A549 (cell line): ENCODE data around the gene STARD3NL. TPM values are rescaled to one million over a fixed set of nuclear protein-coding genes. Genes with fewer than 3 reads are reported as not detected.

Experiments used
- ATAC-seq, 2 experiments: fragments of 200-7000 bp in 1 of 2; fragments of >200 bp in 1 of 2; cut with Nextera tagmentation in 1 of 2; cut with Tn5 transposase in 1 of 2; 3 replicates each; pipeline versions ENCODE4 v1.8.0 to v1.9.1; 2018 to 2020; ENCODE audit warnings: mild to moderate bottlenecking in 1 of 2, moderate library complexity in 1 of 2
- CTCF ChIA-PET: fragments of 300-600 bp; sonication (Branson Sonifier 250); formaldehyde crosslinking; extraction: SDS; loops from one replicate; lab custom pipeline; 2021; ENCODE audit warnings: antibody characterized with exemption, inconsistent platforms; lab: Yijun Ruan, JAX
- POLR2A ChIA-PET: fragments of 350-600 bp; formaldehyde crosslinking; extraction: SDS; loops from one replicate; lab custom pipeline; 2021; ENCODE audit warnings: antibody characterized with exemption, inconsistent platforms; lab: Yijun Ruan, JAX
- DNase-seq, 2 experiments: peaks; one replicate each; pipeline versions ENCODE4 v3.0.0 to v3.0.0-alpha.2; 2011 to 2016; ENCODE audit warnings: low read depth in 1 of 2, low spot score in 1 of 2
- FAIRE-seq: peaks from 2 replicates; lab custom pipeline; 2011; peaks lifted over from hg19 to GRCh38; lab: Jason Lieb, UNC
- H3K27ac ChIP-seq, 2 experiments: fragments of >200 bp; sonication (Bioruptor Twin); formaldehyde crosslinking; 3 replicates each; pipeline ENCODE4 v1.5.1; 2016 to 2017
- H3K4me1 ChIP-seq: fragments of >200 bp; sonication (Bioruptor Twin); formaldehyde crosslinking; 3 replicates; pipeline ENCODE4 v1.6.1; 2016
- H3K4me2 ChIP-seq: fragments of >200 bp; sonication (Bioruptor Twin); formaldehyde crosslinking; 3 replicates; pipeline ENCODE4 v1.6.1; 2016
- H3K4me3 ChIP-seq: fragments of >200 bp; sonication (Bioruptor Twin); formaldehyde crosslinking; 3 replicates; pipeline ENCODE4 v1.5.1; 2016
- H3K9me3 ChIP-seq: fragments of >200 bp; sonication (Bioruptor Twin); formaldehyde crosslinking; 3 replicates; pipeline ENCODE4 v1.6.1; 2016
- BCL3 ChIP-seq: fragments of >200 bp; sonication (Bioruptor Twin); formaldehyde crosslinking; IDR thresholded peaks from 3 replicates; pipeline ENCODE4 v1.6.1; 2016
- CHD2 ChIP-seq: fragments of 150-350 bp; IDR thresholded peaks from 2 replicates; pipeline ENCODE4 v1.6.1; 2014; ENCODE audit warnings: low read length; ENCODE audit not compliant: partially characterized antibody
- CTCF ChIP-seq: fragments of >200 bp; sonication (Bioruptor Twin); formaldehyde crosslinking; IDR thresholded peaks from 3 replicates; pipeline ENCODE4 v1.5.1; 2016
- E2F6 ChIP-seq: IDR thresholded peaks from 2 replicates; pipeline ENCODE4 v1.6.1; 2012; ENCODE audit warnings: low read depth, borderline replicate concordance
- EHF ChIP-seq: fragments of 250-450 bp; sonication (Bioruptor Pico); IDR thresholded peaks from 2 replicates; pipeline ENCODE4 v1.5.0; 2020; ENCODE audit warnings: mild to moderate bottlenecking
- EP300 ChIP-seq, 2 experiments: fragments of >200 bp; sonication (Bioruptor Twin); formaldehyde crosslinking; IDR thresholded peaks; 2 replicates in 1 of 2; 3 replicates in 1 of 2; pipeline ENCODE4 v1.6.1; 2016 to 2017
- ESRRA ChIP-seq: fragments of 150-350 bp; IDR thresholded peaks from 2 replicates; pipeline ENCODE4 v1.6.1; 2014; ENCODE audit warnings: mild to moderate bottlenecking, low read length, borderline replicate concordance
- HEYL ChIP-seq: fragments of 250-450 bp; sonication (Bioruptor Pico); IDR thresholded peaks from 2 replicates; pipeline ENCODE4 v1.8.0; 2021; ENCODE audit warnings: mild to moderate bottlenecking, moderate library complexity
- HOXB13 ChIP-seq: fragments of 250-450 bp; sonication (Bioruptor Pico); IDR thresholded peaks from 2 replicates; pipeline ENCODE4 v1.5.0; 2020; ENCODE audit warnings: low read depth, mild to moderate bottlenecking, moderate library complexity
- HOXB5 ChIP-seq: fragments of 250-450 bp; sonication (Bioruptor Pico); IDR thresholded peaks from 2 replicates; pipeline ENCODE4 v1.5.0; 2020; ENCODE audit warnings: mild to moderate bottlenecking, moderate library complexity
- JUN ChIP-seq, 2 experiments: fragments of >200 bp; sonication (Bioruptor Twin); formaldehyde crosslinking; IDR thresholded peaks; 2 replicates in 1 of 2; 3 replicates in 1 of 2; pipeline ENCODE4 v1.6.1; 2016 to 2017
- KDM1A ChIP-seq: fragments of 200-600 bp; sonication (generic); IDR thresholded peaks from 2 replicates; pipeline ENCODE4 v1.6.1; 2016; ENCODE audit warnings: low read depth, mild to moderate bottlenecking
- KDM5A ChIP-seq: fragments of 200-600 bp; sonication (generic); IDR thresholded peaks from 2 replicates; pipeline ENCODE4 v1.6.1; 2016; ENCODE audit warnings: antibody characterized with exemption, mild to moderate bottlenecking
- NR3C1 ChIP-seq: fragments of >200 bp; sonication (Bioruptor Twin); formaldehyde crosslinking; IDR thresholded peaks from 3 replicates; pipeline ENCODE4 v1.6.1; 2017
- PHF8 ChIP-seq: fragments of 200-600 bp; sonication (generic); IDR thresholded peaks from 2 replicates; pipeline ENCODE4 v1.6.1; 2016; ENCODE audit warnings: low read depth, mild to moderate bottlenecking, antibody characterized with exemption, moderate library complexity, borderline replicate concordance
- RAD21 ChIP-seq, 2 experiments: fragments of >200 bp in 1 of 2; sonication (Bioruptor Twin) in 1 of 2; formaldehyde crosslinking in 1 of 2; IDR thresholded peaks in 1 of 2; conservative IDR thresholded peaks in 1 of 2; 2 replicates in 1 of 2; 3 replicates in 1 of 2; pipeline ENCODE4 v1.6.1; 2012 to 2018; ENCODE audit warnings: inconsistent platforms in 1 of 2
- RARB ChIP-seq: fragments of 250-450 bp; sonication (Bioruptor Pico); IDR thresholded peaks from 2 replicates; pipeline ENCODE4 v1.8.0; 2021; ENCODE audit warnings: mild to moderate bottlenecking, moderate library complexity
- REST ChIP-seq: fragments of 200-600 bp; sonication (generic); IDR thresholded peaks from 2 replicates; pipeline ENCODE4 v1.6.1; 2016; ENCODE audit warnings: antibody characterized with exemption, mild to moderate bottlenecking, moderate library complexity
- SMC3 ChIP-seq: fragments of >200 bp; sonication (Bioruptor Twin); formaldehyde crosslinking; IDR thresholded peaks from 3 replicates; pipeline ENCODE4 v1.6.1; 2018; ENCODE audit warnings: inconsistent platforms
- SREBF2 ChIP-seq: fragments of 450-650 bp; IDR thresholded peaks from 2 replicates; pipeline ENCODE4 v1.6.1; 2014; ENCODE audit warnings: mild to moderate bottlenecking, moderate library complexity
- TFCP2L1 ChIP-seq: fragments of 250-450 bp; sonication (Bioruptor Pico); IDR thresholded peaks from 2 replicates; pipeline ENCODE4 v1.5.0; 2021; ENCODE audit warnings: mild to moderate bottlenecking
- WGBS: methylation state at CpG from one replicate; pipeline ENCODE4 v1.1.6; 2017; ENCODE audit errors: missing lambda C conversion rate; 5-methylcytosine and 5-hydroxymethylcytosine counted together
- polyA plus RNA-seq, 4 experiments: library from polyadenylated mRNA; depleted of rRNA in 3 of 4; stranded (reverse); fragments of >200 nt; fragmentation: RNase III in 1 of 4; extraction: RNeasy Plus Mini Kit Qiagen cat#74134 plus additional on column Dnase treatment in 1 of 4; gene quantifications; 2 replicates in 3 of 4; 3 replicates in 1 of 4; pipeline ENCODE4 v1.2.3, GENCODE V29; 2011 to 2017

The STARD3NL gene
- polyA plus RNA-seq, 2 of the 4 experiments (the other 2 are of a cell fraction) = 57.9 to 104 TPM

- Histone ChIP-seq H3K4me1 (peaks cover 27% of the 10 kb centered on the region), H3K9me3 (no peaks in the 10 kb centered on the region), H3K4me3 (no peak overlapping the region), H3K4me2 (peak overlapping the region; percentile 39), H3K27ac (peak overlapping the region in 1 of 2 experiments; percentile 33; a peak in 3 of 6 replicates)
- FAIRE-seq = no peak
- DNase-seq = no peak
- TF ChIP-seq JUN (IDR thresholded peaks at IDR 0.05) (no peak), SREBF2 (no peak), EHF (no peak), E2F6 (no peak)
- POLR2A ChIA-PET = interaction anchor here (1.1 to 1.9 kb wide), 4 partner anchors 37 to 298 kb away, joined by 4 to 6 read pairs (median 4); partner anchors contain the start of genes SFRP4 and STARD3NL
- CTCF ChIA-PET = interaction anchor here (0.6 to 5.5 kb wide), 54 partner anchors 9 to 464 kb away, joined by 3 to 60 read pairs (median 4); partner anchors contain the start of genes SFRP4 and STARD3NL
- 29% methylated on average over 1 of the region's 1 CpG for WGBS
- ATAC-seq = peak in 1 of 2 experiments; percentile 27; a peak in 3 of 6 replicates
Observed at GRCh38 chr7:38215115-38215514, 37.1 kb downstream of the STARD3NL start.

GRCh38 chr7:38215735-38216670 is 38.0 kb downstream of the STARD3NL start:
- no peak overlapping the region for H3K4me3 ChIP-seq
- peak overlapping the region in 1 of 2 experiments; percentile 33; a peak in 3 of 6 replicates for H3K27ac ChIP-seq
- DNase-seq = peak; percentile 68 to 78
- 13% methylated on average over 5 of the region's 5 CpGs for WGBS
- TF ChIP-seq SMC3 (peak; percentile 64), RAD21 (conservative IDR thresholded peaks at IDR 0.05 in 1 of 2, IDR thresholded peaks at IDR 0.05 in 1 of 2) (peak; percentile 64 to 70), EP300 (IDR thresholded peaks at IDR 0.05) (no peak), CTCF (peak; percentile 89)
- TF ChIP-seq, all 56 proteins: peak for 3
- CTCF ChIA-PET = interaction anchor here (0.6 to 5.5 kb wide), 60 partner anchors 9 to 1688 kb away, joined by 3 to 60 read pairs (median 4); partner anchors contain the start of genes SFRP4 and STARD3NL
- ATAC-seq (peak; percentile 95 to 98), FAIRE-seq (peak; percentile 7)
- POLR2A ChIA-PET = interaction anchor here (1.1 to 1.9 kb wide), 4 partner anchors 38 to 299 kb away, joined by 4 to 6 read pairs (median 4); partner anchors contain the start of genes SFRP4 and STARD3NL
- H3K4me1 ChIP-seq = peaks cover 27% of the 10 kb centered on the region
- H3K4me2 ChIP-seq = peak overlapping the region; percentile 39
- no peaks in the 10 kb centered on the region for H3K9me3 ChIP-seq

- TF ChIP-seq RAD21 (conservative IDR thresholded peaks at IDR 0.05 in 1 of 2, IDR thresholded peaks at IDR 0.05 in 1 of 2) (no peak), ESRRA (no peak), PHF8 (no peak), JUN (IDR thresholded peaks at IDR 0.05) (no peak), CHD2 (no peak), KDM5A (no peak), RARB (CRISPR knock-in tag) (no peak), HOXB5 (CRISPR knock-in tag) (no peak), EP300 (IDR thresholded peaks at IDR 0.05) (no peak), TFCP2L1 (CRISPR knock-in tag) (no peak), HOXB13 (no peak), EHF (no peak), REST (no peak), BCL3 (no peak), NR3C1 (no peak), KDM1A (no peak), HEYL (CRISPR knock-in tag) (no peak)
- ATAC-seq (no peak), FAIRE-seq (no peak), DNase-seq (no peak)
- H3K4me3 ChIP-seq = no peak overlapping the region
- H3K27ac ChIP-seq = peak overlapping the region in 1 of 2 experiments; percentile 5; a peak in 1 of 6 replicates
- ChIA-PET POLR2A (interaction anchor here (0.8 kb wide), 1 partner anchor 21 kb away, joined by 3 read pairs; no protein-coding TSS in a partner anchor), CTCF (interaction anchor here (0.9 to 5.5 kb wide), 9 partner anchors 20 to 317 kb away, joined by 3 to 60 read pairs (median 8); partner anchors contain the start of gene SFRP4)
- peaks cover 27% of the 10 kb centered on the region for H3K4me1 ChIP-seq
- 75% methylated on average over 2 of the region's 2 CpGs for WGBS
- no peaks in the 10 kb centered on the region for H3K9me3 ChIP-seq
- H3K4me2 ChIP-seq = no peak overlapping the region
Observed at GRCh38 chr7:38217672-38218071, 39.6 kb downstream of the STARD3NL start.
